Ovary (tissue), 3 donors: Measurements from ENCODE around the gene IFT81.

ENCODE experiments used
- EP300 ChIP-seq: sonication (generic); formaldehyde crosslinking; IDR thresholded peaks from one replicate; pipeline ENCODE4 v1.6.1; 2017; ENCODE audit warnings: antibody characterized with exemption
- POLR2A ChIP-seq: fragments of 450-650 bp; IDR thresholded peaks from one replicate; pipeline ENCODE4 v1.6.1; 2017; ENCODE audit warnings: antibody characterized with exemption, mild to moderate bottlenecking, moderate library complexity
- TF ChIP-seq, protein P1 (sequence below), 3 donors: fragments of 450-650 bp in 2 of 3; fragments of 200-600 bp in 1 of 3; IDR thresholded peaks; one replicate each; pipeline versions ENCODE4 v1.5.1 to v1.8.0; 2016 to 2022; ENCODE audit warnings: antibody characterized with exemption in 3 of 3, mild to moderate bottlenecking in 1 of 3
- donor health status: DM: no; HTN: no; CAD: no.

DNA sequence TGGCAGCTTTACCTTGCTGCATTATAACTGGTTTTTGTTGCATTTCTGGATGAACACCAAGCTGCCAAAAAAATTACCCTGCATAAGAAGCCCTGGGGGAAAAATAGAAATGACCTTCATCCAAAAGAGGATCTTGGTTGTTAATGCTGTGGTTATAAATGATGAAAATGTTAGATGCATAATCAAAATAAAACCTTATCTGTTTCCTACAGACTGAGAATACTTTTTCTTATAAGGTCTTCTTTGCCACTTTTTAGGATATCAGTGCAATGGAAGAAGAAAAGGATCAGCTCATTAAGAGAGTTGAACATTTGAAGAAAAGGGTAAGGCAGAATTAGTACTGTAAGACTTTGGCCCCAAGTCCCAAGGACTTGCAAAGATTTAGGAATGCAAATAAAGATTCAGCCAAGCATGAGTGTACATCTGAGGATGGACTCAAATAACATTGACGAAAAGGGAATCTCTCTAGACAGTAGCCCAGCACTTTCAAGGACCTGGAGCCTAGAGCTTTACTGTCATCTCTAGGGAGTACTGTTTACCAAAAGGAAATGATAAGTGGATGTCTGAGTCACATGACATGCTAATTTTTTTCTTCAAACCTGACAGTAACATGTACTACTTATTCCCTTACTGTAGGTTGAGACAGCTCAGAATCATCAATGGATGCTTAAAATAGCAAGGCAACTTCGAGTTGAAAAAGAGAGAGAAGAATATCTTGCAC is 10.7 kb downstream of the IFT81 start:
- TF ChIP-seq, protein P1, sequence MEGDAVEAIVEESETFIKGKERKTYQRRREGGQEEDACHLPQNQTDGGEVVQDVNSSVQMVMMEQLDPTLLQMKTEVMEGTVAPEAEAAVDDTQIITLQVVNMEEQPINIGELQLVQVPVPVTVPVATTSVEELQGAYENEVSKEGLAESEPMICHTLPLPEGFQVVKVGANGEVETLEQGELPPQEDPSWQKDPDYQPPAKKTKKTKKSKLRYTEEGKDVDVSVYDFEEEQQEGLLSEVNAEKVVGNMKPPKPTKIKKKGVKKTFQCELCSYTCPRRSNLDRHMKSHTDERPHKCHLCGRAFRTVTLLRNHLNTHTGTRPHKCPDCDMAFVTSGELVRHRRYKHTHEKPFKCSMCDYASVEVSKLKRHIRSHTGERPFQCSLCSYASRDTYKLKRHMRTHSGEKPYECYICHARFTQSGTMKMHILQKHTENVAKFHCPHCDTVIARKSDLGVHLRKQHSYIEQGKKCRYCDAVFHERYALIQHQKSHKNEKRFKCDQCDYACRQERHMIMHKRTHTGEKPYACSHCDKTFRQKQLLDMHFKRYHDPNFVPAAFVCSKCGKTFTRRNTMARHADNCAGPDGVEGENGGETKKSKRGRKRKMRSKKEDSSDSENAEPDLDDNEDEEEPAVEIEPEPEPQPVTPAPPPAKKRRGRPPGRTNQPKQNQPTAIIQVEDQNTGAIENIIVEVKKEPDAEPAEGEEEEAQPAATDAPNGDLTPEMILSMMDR (IDR thresholded peaks at IDR 0.05) = no peak
- TF ChIP-seq POLR2A (no peak), EP300 (no peak)
